Keratinocyte (primary cell): Measurements from ENCODE around the gene HNRNPLL. TPM values are rescaled to one million over a fixed set of nuclear protein-coding genes. Genes with fewer than 3 reads are reported as not detected.

Source experiments
- DNase-seq: peaks from one replicate; pipeline ENCODE4 v3.0.0-alpha.2; 2011; ENCODE audit warnings: low read depth, missing footprints, low spot score
- FAIRE-seq: peaks from 2 replicates; lab custom pipeline; 2011; peaks lifted over from hg19 to GRCh38; lab: Jason Lieb, UNC
- H2AFZ ChIP-seq: 2 replicates; pipeline ENCODE4 v1.6.0; 2012; ENCODE audit warnings: low read length, control low read depth, inconsistent platforms; ENCODE audit not compliant: control insufficient read depth
- H3K27ac ChIP-seq: 2 replicates; pipeline ENCODE4 v1.5.1; 2011; ENCODE audit warnings: low read length; ENCODE audit not compliant: control insufficient read depth, insufficient read depth
- H3K27me3 ChIP-seq: 3 replicates; pipeline ENCODE4 v1.6.0; 2011; ENCODE audit warnings: low read length; ENCODE audit not compliant: control insufficient read depth, insufficient read depth; ENCODE audit errors: extremely low read depth
- H3K36me3 ChIP-seq, 2 experiments: 2 replicates in 1 of 2; 3 replicates in 1 of 2; pipeline ENCODE4 v1.5.1; 2011; ENCODE audit warnings: low read length in 2 of 2, mild to moderate bottlenecking in 1 of 2; ENCODE audit not compliant: control insufficient read depth in 2 of 2, insufficient read depth in 2 of 2; ENCODE audit errors: extremely low read depth in 1 of 2
- H3K4me1 ChIP-seq: 3 replicates; pipeline ENCODE4 v1.5.1; 2011; ENCODE audit warnings: low read length; ENCODE audit not compliant: control insufficient read depth, insufficient read depth; ENCODE audit errors: extremely low read depth
- H3K4me2 ChIP-seq: 3 replicates; pipeline ENCODE4 v1.6.0; 2011; ENCODE audit warnings: low read depth, low read length; ENCODE audit not compliant: control insufficient read depth, insufficient read depth; ENCODE audit errors: extremely low read depth
- H3K4me3 ChIP-seq, 3 experiments: fragments of 200-600 bp in 1 of 3; sonication (generic) in 1 of 3; 2 replicates in 2 of 3; 3 replicates in 1 of 3; pipeline ENCODE4 v1.5.1; 2011 to 2016; ENCODE audit warnings: low read length in 3 of 3, mild to moderate bottlenecking in 3 of 3, control low read depth in 2 of 3, inconsistent platforms in 1 of 3, low read depth in 1 of 3, mixed read lengths in 1 of 3, mixed run types in 1 of 3, moderate library complexity in 1 of 3; ENCODE audit not compliant: control insufficient read depth in 2 of 3, insufficient read depth in 2 of 3; ENCODE audit errors: extremely low read depth in 1 of 3
- H3K79me2 ChIP-seq: 2 replicates; pipeline ENCODE4 v1.6.0; 2012; ENCODE audit warnings: low read length; ENCODE audit not compliant: control insufficient read depth, insufficient read depth
- H3K9ac ChIP-seq: 3 replicates; pipeline ENCODE4 v1.6.0; 2011; ENCODE audit warnings: low read length; ENCODE audit not compliant: control insufficient read depth, insufficient read depth; ENCODE audit errors: extremely low read depth
- H3K9me1 ChIP-seq: 3 replicates; pipeline ENCODE4 v1.6.0; 2011; ENCODE audit warnings: low read length; ENCODE audit not compliant: control insufficient read depth, insufficient read depth; ENCODE audit errors: extremely low read depth
- H3K9me3 ChIP-seq: 2 replicates; pipeline ENCODE4 v1.5.1; 2012; ENCODE audit warnings: low read depth, low read length; ENCODE audit not compliant: control insufficient read depth
- H4K20me1 ChIP-seq: 3 replicates; pipeline ENCODE4 v1.6.0; 2011; ENCODE audit warnings: low read length; ENCODE audit not compliant: control insufficient read depth, insufficient read depth; ENCODE audit errors: extremely low read depth
- EZH2 ChIP-seq: IDR thresholded peaks from one replicate; pipeline ENCODE4 v1.6.1; 2012; ENCODE audit warnings: inconsistent platforms, mild to moderate bottlenecking, low read length, moderate library complexity
- dilution Hi-C: fragments of 300-500 bp; cut with MboI; formaldehyde crosslinking; loops from one replicate; pipeline ENCODE4 v1.7.0; 2020; ENCODE audit warnings: low sequenced_read_pairs; ENCODE audit not compliant: extremely low pct_ligation_motif_present
- polyA plus RNA-seq, 5 experiments: library from polyadenylated mRNA; depleted of rRNA in 3 of 5; stranded (reverse) in 3 of 5; stranded (forward) in 1 of 5; unstranded in 1 of 5; fragments of >200 nt; gene quantifications; 1 replicate in 1 of 5; 2 replicates in 3 of 5; 3 replicates in 1 of 5; pipeline versions ENCODE4 v1.2.1 to v1.2.3, GENCODE V29; 2011 to 2012; ENCODE audit warnings: missing spikeins in 2 of 5, low read depth in 1 of 5, low replicate concordance in 1 of 5
- TF ChIP-seq, protein P1 (sequence below), 3 experiments: IDR thresholded peaks in 1 of 3; conservative IDR thresholded peaks in 1 of 3; optimal IDR thresholded peaks in 1 of 3; 2 replicates in 2 of 3; 3 replicates in 1 of 3; pipeline versions ENCODE3 to v1.5.1; 2011; ENCODE audit warnings: low read length in 3 of 3, mild to moderate bottlenecking in 3 of 3, moderate library complexity in 2 of 3, control low read depth in 1 of 3, inconsistent platforms in 1 of 3; ENCODE audit not compliant: insufficient read depth in 2 of 3; ENCODE audit errors: extremely low read depth in 1 of 3

Gene HNRNPLL
- polyA plus RNA-seq, 1 donor (not counting 4 experiments of a cell fraction or from before 2014, with no cell fraction given): 53.8 TPM

DNA sequence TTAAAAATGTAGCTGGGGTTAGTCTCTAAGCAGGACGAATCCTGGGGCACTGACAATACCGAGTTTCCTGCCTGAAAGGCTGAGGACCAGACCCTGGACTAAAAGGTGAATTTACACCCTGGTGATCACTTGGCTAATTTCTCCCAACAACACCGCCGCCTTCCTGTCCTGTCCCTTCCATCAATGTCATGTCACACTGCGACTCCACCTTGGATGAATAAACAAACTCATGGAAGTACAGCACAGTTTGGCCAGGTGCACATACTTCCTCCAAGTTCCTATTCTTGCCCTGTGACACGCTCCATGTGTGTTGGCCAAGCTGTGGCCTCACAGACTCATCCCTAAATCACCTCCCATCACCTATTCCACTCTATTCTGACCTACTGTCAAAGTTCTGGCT lies 47.3 kb upstream of the HNRNPLL start:
- no peaks in the 10 kb centered on the region for H3K27me3 ChIP-seq
- no peak overlapping the region for H3K27ac ChIP-seq
- no peak overlapping the region for H3K9ac ChIP-seq
- DNase-seq (no peak), FAIRE-seq (no peak)
- H3K4me2 ChIP-seq: no peak overlapping the region
- dilution Hi-C loops: no loop called here
- H3K9me3 ChIP-seq: no peaks in the 10 kb centered on the region
- H3K9me1 ChIP-seq: no peaks in the 10 kb centered on the region
- no peak overlapping the region for H3K4me3 ChIP-seq
- H4K20me1 ChIP-seq: no peaks in the 10 kb centered on the region
- peaks cover 5% of the 10 kb centered on the region for H3K4me1 ChIP-seq
- no peaks in the 10 kb centered on the region for H3K79me2 ChIP-seq
- TF ChIP-seq, protein P1, sequence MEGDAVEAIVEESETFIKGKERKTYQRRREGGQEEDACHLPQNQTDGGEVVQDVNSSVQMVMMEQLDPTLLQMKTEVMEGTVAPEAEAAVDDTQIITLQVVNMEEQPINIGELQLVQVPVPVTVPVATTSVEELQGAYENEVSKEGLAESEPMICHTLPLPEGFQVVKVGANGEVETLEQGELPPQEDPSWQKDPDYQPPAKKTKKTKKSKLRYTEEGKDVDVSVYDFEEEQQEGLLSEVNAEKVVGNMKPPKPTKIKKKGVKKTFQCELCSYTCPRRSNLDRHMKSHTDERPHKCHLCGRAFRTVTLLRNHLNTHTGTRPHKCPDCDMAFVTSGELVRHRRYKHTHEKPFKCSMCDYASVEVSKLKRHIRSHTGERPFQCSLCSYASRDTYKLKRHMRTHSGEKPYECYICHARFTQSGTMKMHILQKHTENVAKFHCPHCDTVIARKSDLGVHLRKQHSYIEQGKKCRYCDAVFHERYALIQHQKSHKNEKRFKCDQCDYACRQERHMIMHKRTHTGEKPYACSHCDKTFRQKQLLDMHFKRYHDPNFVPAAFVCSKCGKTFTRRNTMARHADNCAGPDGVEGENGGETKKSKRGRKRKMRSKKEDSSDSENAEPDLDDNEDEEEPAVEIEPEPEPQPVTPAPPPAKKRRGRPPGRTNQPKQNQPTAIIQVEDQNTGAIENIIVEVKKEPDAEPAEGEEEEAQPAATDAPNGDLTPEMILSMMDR (optimal IDR thresholded peaks at IDR 0.05 in 1 of 3, IDR thresholded peaks at IDR 0.05 in 1 of 3, conservative IDR thresholded peaks at IDR 0.05 in 1 of 3; ENCODE audit: extremely low read depth in 1 of 3, insufficient read depth in 2 of 3, low read length in 3 of 3): no peak
- no peak for TF ChIP-seq EZH2
- no peaks in the 10 kb centered on the region for H3K36me3 ChIP-seq
- no peak overlapping the region for H2AFZ ChIP-seq

DNA sequence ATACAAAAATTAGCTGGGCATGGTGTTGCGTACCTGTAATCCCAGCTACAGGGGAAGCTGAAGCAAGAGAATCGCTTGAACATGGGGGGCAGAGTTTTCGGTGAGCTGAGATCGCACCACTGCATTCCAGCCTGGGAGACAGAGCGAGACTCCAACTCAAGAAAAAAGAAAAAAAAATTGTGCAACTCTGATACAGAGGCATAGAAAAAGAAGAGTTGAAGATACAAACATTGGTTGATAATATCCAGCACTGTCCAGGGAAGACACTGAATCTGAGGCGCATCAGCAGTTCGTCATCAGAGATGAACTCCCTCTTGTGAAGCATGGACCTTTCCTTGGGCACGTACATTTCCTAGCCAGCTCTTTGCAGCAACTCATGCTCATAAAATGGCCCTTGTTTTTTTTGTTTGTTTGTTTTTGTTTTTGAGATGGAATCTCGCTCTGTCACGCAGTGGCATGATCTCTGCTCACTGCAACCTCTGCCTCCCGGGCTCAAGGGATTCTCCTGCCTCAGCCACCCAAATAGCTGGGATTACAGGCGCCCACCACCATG lies 46.5 kb upstream of the HNRNPLL start:
- H2AFZ ChIP-seq: no peak overlapping the region
- no peaks in the 10 kb centered on the region for H4K20me1 ChIP-seq
- no peak overlapping the region for H3K9ac ChIP-seq
- no peak overlapping the region for H3K4me2 ChIP-seq
- no peaks in the 10 kb centered on the region for H3K36me3 ChIP-seq
- dilution Hi-C loops: no loop called here
- no peaks in the 10 kb centered on the region for H3K27me3 ChIP-seq
- H3K27ac ChIP-seq: no peak overlapping the region
- TF ChIP-seq, protein P1 (optimal IDR thresholded peaks at IDR 0.05 in 1 of 3, IDR thresholded peaks at IDR 0.05 in 1 of 3, conservative IDR thresholded peaks at IDR 0.05 in 1 of 3; ENCODE audit: extremely low read depth in 1 of 3, insufficient read depth in 2 of 3, low read length in 3 of 3): no peak
- TF ChIP-seq EZH2: no peak
- H3K4me3 ChIP-seq: no peak overlapping the region
- no peaks in the 10 kb centered on the region for H3K9me1 ChIP-seq
- H3K4me1 ChIP-seq: peaks cover 5% of the 10 kb centered on the region
- DNase-seq (no peak), FAIRE-seq (no peak)
- H3K9me3 ChIP-seq: no peaks in the 10 kb centered on the region
- no peaks in the 10 kb centered on the region for H3K79me2 ChIP-seq
